Aorta (tissue), 5 donors: ENCODE results near the gene ARL6IP1. TPM values are rescaled to one million over a fixed set of nuclear protein-coding genes. Genes with fewer than 3 reads are reported as not detected.

Experiments
- ATAC-seq: fragments of 200-7000 bp; cut with Tn5 transposase; one replicate; pipeline ENCODE4 v1.9.1; 2022; ENCODE audit warnings: moderate library complexity; ENCODE audit not compliant: low FRiP score
- DNase-seq, 2 donors: peaks; one replicate each; pipeline ENCODE4 v3.0.0-alpha.2; 2020
- H3K27ac ChIP-seq, 2 donors: one replicate each; pipeline ENCODE4 v1.5.1; 2013; ENCODE audit warnings: low read length in 2 of 2, mild to moderate bottlenecking in 2 of 2, moderate library complexity in 2 of 2, control low read depth in 1 of 2, inconsistent platforms in 1 of 2, low read depth in 1 of 2
- H3K27me3 ChIP-seq, 2 donors: one replicate each; pipeline ENCODE4 v1.6.1; 2013; ENCODE audit warnings: control low read depth in 1 of 2, low read length in 1 of 2, mild to moderate bottlenecking in 1 of 2, moderate library complexity in 1 of 2; ENCODE audit not compliant: insufficient read depth in 2 of 2, control insufficient read depth in 1 of 2
- H3K36me3 ChIP-seq, 2 donors: one replicate each; pipeline ENCODE4 v1.6.1; 2013; ENCODE audit warnings: control low read depth in 1 of 2, low read length in 1 of 2, mild to moderate bottlenecking in 1 of 2; ENCODE audit not compliant: insufficient read depth in 2 of 2, control insufficient read depth in 1 of 2
- H3K4me1 ChIP-seq, 2 donors: one replicate each; pipeline ENCODE4 v1.6.1; 2013; ENCODE audit warnings: low read length in 2 of 2, control low read depth in 1 of 2, mild to moderate bottlenecking in 1 of 2, moderate library complexity in 1 of 2; ENCODE audit not compliant: insufficient read depth in 2 of 2, control insufficient read depth in 1 of 2
- H3K4me3 ChIP-seq, 2 donors: one replicate each; pipeline ENCODE4 v1.5.1; 2013; ENCODE audit warnings: low read length in 2 of 2, control low read depth in 1 of 2, mild to moderate bottlenecking in 1 of 2
- H3K9me3 ChIP-seq: one replicate; pipeline ENCODE4 v1.6.1; 2013; ENCODE audit warnings: mild to moderate bottlenecking, low read length; ENCODE audit not compliant: control insufficient read depth
- WGBS, 2 donors: extraction: QIAGEN DNeasy Blood & Tissue Kit; methylation state at CpG; one replicate each; pipeline ENCODE4 v1.1.7; 2013; 5-methylcytosine and 5-hydroxymethylcytosine counted together
- intact Hi-C, 2 donors: fragments of 100-400 bp; cut with DNase I; formaldehyde crosslinking; loops; one replicate each; pipeline versions ENCODE4 v1.14.2 to v1.15.0; 2022
- long read RNA-seq, 2 donors: library from polyadenylated mRNA; unstranded; transcript quantifications; one replicate each; pipeline ENCODE4 v2.0.0, GENCODE V29; 2020 to 2021
- polyA plus RNA-seq, 2 donors: library from polyadenylated mRNA; stranded (reverse); fragments of 200-250 nt; gene quantifications; one replicate each; pipeline ENCODE4 v1.2.3, GENCODE V29; 2013
- total RNA-seq, 2 donors: library from RNA; stranded (reverse); fragmentation: NEBNext Ultra II Directional; extraction: Animal tissue kit (Norgen Biotek cat#: 25700); gene quantifications; one replicate each; pipeline ENCODE4 v1.2.1, GENCODE V29; 2021
- donor health status: healthy with polysubstance abuse.
- donor health status: Bipolar disorder and iron deficiency.
- donor health status: DM: no; HTN: no; CAD: no.
- donor health status: DM: no; HTN: no; CAD: no.
- donor health status: DM: yes; HTN: yes; CAD: no.

The ARL6IP1 gene
- total RNA-seq (10 to 100 TPM; 58.6 to 69.4 TPM), polyA plus RNA-seq (10 to 100 TPM; 57.6 to 60.1 TPM)
- long read RNA-seq, donor 1, transcript ARL6IP1-201 (6 exons, 2,409 nt) = major isoform, 230 of 263 reads
- long read RNA-seq, donor 1, partial matches to known transcripts = 31 of 263 reads
- long read RNA-seq, donor 1, other reads (novel, unspliced or antisense) = 2 of 263 reads
- long read RNA-seq, donor 2, transcript ARL6IP1-201 (6 exons, 2,409 nt) = major isoform, 76 of 93 reads
- long read RNA-seq, donor 2, partial matches to known transcripts = 13 of 93 reads
- long read RNA-seq, donor 2, other reads (novel, unspliced or antisense) = 4 of 93 reads

DNA sequence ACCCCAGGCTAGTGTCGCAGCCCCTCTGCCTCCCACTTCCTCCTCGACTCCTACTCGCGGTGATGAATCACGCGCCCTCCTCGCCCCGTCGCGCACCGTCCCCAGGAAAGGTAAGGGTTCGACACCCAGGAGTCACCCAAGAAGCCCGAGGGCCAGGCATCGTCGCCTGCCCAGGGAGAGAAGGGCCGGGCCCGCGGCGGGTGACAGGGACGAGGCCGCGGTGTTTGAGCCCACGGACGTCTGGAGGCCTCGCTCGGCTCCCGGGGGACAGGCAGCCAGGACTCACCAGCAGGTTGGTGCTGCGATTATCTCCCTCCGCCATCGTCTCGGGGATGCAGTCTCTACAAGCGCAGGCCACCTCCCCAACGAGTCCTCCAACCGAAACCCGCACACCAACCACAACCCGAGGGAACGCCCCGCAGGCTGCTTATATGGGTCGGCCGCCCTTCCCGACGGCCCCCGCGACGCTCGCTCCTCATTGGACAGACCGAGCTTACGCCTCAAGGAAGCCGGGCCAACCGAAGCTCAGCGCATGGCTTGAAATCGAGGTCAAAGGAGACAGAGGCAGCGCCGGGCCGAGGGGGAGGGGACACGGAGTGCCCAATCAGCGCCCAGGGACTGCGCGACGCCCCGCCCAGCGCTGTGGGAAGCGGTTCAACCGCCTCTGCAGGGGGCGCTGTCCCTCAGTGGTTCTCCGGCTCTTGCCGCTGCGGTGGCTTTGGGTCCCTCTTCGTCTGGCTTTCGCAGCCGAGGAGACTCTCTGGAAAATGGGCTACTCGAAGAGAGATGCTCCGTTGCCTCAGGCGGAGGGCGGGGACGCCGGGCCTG, at the start of gene ARL6IP1:
ARL6IP1 (minus strand) TSS at position 405 of the 828 bp plus-strand sequence; CDS start at position 322, 83 bp downstream.
- no peaks in the 10 kb centered on the region for H3K9me3 ChIP-seq
- intact Hi-C loops = loop anchor here in 1 of 2 donors (5.0 to 10.0 kb wide), 2 partner anchors 53 to 266 kb away; partner anchors contain the start of gene COQ7
- ATAC-seq (peak; percentile 100), DNase-seq (peak; percentile 99 to 100)
- H3K4me3 ChIP-seq = peak within 1 kb of the TSS; percentile 70 to 85
- peaks cover 0 to 7% of the 10 kb centered on the region in 2 donors for H3K4me1 ChIP-seq
- peak within 1 kb of the TSS; percentile 39 to 76 for H3K27ac ChIP-seq
- WGBS, 2 donors = 0% methylated on average over 72 to 77 of the region's 77 CpGs
- no peaks in the 10 kb centered on the region for H3K27me3 ChIP-seq
- H3K36me3 ChIP-seq = no peaks in the 10 kb centered on the region

DNA sequence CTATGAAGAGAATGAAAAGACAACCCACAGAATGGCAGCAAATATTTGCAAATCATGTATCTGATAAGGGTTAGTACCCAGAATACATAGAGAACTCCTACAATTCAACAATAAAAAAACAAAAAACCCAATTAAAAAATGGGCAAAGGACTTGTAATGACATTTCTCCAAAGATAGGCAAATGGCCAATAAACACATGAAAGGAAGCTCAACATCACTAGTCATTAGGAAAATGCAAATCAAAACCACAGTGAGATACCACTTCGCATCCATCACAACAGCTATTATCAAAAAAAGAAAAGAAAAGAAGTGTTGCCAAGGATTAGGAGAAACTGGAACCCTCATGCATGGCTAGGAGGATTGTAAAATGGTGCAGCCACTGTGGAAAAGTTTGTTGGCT, 45.1 kb upstream of the ARL6IP1 start:
- Histone ChIP-seq H3K36me3 (peaks cover 2 to 8% of the 10 kb centered on the region in 2 donors), H3K4me3 (no peak overlapping the region), H3K4me1 (no peaks in the 10 kb centered on the region), H3K27me3 (no peaks in the 10 kb centered on the region), H3K9me3 (no peaks in the 10 kb centered on the region), H3K27ac (no peak overlapping the region)
- DNase-seq = no peak
- intact Hi-C loops = no loop called here
- no peak for ATAC-seq
- 94 to 95% methylated on average over 1 of the region's 1 CpG for WGBS, 2 donors

DNA sequence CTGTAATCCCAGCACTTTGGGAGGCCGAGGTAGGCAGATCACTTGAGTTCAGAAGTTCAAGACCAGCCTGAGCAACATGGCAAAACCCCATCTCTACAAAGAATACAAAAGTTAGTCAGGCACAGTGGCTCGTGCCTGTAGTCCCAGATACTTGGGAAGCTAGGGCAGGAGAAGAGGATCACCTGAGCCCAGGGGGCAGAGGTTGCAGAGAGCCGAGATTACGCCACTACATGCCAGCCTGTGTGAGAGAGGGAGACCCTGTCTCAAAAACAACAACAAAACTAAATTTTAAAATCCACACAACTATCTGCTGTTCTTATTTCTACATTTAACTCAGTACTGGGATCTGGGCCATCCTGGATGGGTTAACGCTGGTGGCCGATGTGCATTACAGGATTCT, 41.2 kb upstream of the ARL6IP1 start:
- no peak overlapping the region for H3K27ac ChIP-seq
- intact Hi-C loops = no loop called here
- H3K4me3 ChIP-seq = no peak overlapping the region
- H3K9me3 ChIP-seq = no peaks in the 10 kb centered on the region
- DNase-seq (no peak), ATAC-seq (no peak)
- H3K4me1 ChIP-seq = no peaks in the 10 kb centered on the region
- 93 to 96% methylated on average over 6 of the region's 6 CpGs for whole genome bisulfite sequencing, 2 donors
- H3K27me3 ChIP-seq = no peaks in the 10 kb centered on the region
- peaks cover 5 to 11% of the 10 kb centered on the region in 2 donors for H3K36me3 ChIP-seq

DNA sequence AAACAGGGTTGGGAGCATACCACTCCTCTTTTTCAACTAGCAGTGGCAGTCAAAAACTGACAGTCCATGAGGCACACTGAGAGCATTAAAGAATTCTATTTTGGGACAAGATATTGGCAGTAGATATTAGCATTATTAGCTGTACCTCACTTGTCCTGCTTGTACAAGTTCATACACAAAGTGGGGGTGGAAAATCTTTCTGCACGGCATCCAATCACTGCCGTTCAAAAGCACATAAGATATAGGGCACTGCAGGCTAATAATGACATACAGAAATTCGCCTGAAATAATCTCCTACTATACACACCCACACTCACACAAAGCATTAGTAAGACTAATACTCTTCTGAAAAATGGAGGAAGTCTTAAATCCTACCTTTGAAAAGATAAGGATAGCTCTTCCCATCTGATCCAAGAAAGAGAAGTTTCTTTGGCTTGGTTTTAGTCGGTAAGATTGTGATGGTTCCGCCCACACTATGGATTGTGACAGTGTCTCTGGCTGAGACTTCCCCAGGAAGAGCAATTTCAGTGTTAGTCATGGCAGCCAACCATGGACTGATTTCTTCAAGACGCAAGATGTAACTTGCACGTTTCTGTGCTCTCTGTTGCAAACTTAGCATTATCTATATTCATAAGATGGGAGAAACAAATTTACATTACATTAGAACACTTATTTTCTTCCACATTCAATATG, 40.6 kb upstream of the ARL6IP1 start:
- Histone ChIP-seq H3K9me3 (no peaks in the 10 kb centered on the region), H3K4me3 (no peak overlapping the region), H3K27ac (no peak overlapping the region), H3K4me1 (no peaks in the 10 kb centered on the region), H3K36me3 (peaks cover 8% of the 10 kb centered on the region in 2 donors), H3K27me3 (no peaks in the 10 kb centered on the region)
- WGBS, 2 donors = 89 to 91% methylated on average over 7 of the region's 7 CpGs
- no peak for ATAC-seq
- intact Hi-C loops = no loop called here
- no peak for DNase-seq

DNA sequence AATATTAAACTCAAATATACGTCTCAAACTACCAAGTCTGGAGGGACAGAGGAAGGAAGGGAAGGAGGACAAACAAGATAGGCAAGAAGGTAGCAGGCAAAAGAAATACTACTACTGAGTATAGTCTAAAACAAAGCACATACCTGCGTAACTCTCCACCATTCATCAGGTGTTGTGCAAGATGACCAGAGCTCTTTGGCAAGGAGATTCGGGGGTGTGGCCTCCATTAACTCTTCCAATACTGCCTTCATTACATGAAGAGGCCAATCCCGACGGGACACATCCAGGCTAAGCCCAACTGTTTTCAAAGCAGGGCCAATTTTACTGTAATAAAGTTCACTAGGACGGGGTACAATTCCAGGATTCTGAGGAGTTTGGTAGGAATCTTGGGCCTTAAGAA, 38.2 kb upstream of the ARL6IP1 start:
- Histone ChIP-seq H3K27me3 (no peaks in the 10 kb centered on the region), H3K9me3 (no peaks in the 10 kb centered on the region), H3K27ac (no peak overlapping the region), H3K4me1 (no peaks in the 10 kb centered on the region), H3K36me3 (peaks cover 11 to 13% of the 10 kb centered on the region in 2 donors), H3K4me3 (no peak overlapping the region)
- intact Hi-C loops = no loop called here
- WGBS, 2 donors = 75 to 81% methylated on average over 6 of the region's 6 CpGs
- DNase-seq (no peak), ATAC-seq (no peak)

DNA sequence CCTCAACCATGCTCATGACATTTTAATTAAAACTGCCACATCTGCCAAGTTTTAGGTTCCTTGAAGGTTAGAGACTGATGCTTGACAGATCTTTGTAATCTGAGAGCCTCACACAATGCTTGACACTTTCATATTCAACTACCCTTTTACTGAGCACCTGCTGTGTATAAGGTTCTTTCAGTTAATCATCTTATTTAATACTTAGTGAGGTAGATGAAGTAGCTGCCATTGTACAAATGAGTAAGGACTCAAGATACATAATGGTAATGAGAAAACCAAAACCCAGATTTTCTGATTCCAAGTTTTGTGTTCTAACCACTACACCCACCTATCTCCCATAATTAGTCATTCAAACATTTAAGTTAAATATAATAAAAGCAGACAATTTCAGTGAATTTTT, 35.4 kb upstream of the ARL6IP1 start:
- no peak for DNase-seq
- ATAC-seq = no peak
- H3K4me3 ChIP-seq = no peak overlapping the region

DNA sequence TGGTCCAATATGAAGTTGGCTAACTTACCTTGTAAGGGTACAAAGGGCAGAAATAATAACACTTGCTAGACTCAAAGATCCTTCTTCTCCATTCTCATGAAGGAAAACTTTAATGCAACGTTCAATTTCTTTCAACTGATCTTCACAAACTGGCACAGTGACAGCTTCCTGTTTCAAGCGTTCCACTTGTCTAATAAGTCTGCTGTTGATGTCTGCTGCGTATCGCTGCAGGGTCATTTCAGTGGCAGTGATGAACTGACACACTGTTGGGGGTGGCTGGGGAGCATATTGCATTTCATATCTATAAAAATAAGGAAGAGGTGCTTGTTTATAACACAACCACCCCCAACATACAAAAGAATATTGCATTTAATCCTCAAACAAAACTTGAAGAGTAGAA, 33.5 kb upstream of the ARL6IP1 start:
- DNase-seq (no peak), ATAC-seq (no peak)
- Histone ChIP-seq H3K36me3 (peaks cover 15 to 17% of the 10 kb centered on the region in 2 donors), H3K4me3 (no peak overlapping the region), H3K9me3 (no peaks in the 10 kb centered on the region), H3K4me1 (peaks cover 0 to 1% of the 10 kb centered on the region in 2 donors), H3K27me3 (no peaks in the 10 kb centered on the region), H3K27ac (no peak overlapping the region)
- WGBS, 2 donors = 68 to 73% methylated on average over 4 of the region's 4 CpGs
- intact Hi-C loops = no loop called here

More for the DNA sequence above, 35.4 kb upstream of the ARL6IP1 start:
- intact Hi-C loops = no loop called here
- Histone ChIP-seq H3K27me3 (no peaks in the 10 kb centered on the region), H3K27ac (no peak overlapping the region), H3K4me1 (peaks cover 0 to 1% of the 10 kb centered on the region in 2 donors), H3K36me3 (peaks cover 13 to 19% of the 10 kb centered on the region in 2 donors), H3K9me3 (no peaks in the 10 kb centered on the region)

DNA sequence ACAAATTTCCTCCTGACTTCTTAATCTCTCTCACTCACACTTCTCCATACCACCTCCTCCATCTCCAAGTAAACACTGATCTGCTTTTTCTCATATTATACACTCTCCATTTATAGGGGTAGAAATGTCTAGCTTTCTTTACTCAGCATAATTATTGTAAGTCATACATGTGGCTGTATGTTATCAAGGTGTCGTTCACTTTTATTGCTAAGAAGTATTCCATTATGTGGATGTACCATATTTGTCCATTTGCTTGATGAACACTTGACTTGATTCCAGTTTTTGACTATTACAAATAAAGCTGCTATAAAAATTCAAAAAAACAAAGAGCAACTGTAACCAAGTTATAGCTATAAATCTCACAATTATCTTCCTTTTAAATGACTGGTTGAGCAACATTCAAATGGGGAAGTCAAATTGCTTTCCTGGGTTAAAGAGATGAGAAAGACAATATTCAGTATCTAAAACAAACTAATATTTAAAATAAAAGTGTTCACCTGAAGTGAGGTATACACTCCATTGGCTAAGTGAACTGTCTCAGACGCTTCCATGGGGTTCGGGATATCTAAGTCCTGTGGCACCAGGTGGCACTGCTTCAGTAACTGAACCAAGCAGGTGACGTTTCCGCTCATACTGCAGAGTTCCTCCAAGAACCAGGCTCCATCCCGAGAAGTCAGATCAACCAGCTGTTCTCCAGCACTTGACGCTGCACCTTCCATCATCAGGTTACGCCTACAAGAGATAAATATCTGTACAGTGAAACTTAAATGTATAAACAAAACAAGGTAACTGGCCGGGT, 32.6 kb upstream of the ARL6IP1 start:
- DNase-seq = no peak
- 86 to 91% methylated on average over 9 of the region's 9 CpGs for WGBS, 2 donors
- H3K4me3 ChIP-seq = no peak overlapping the region
- ATAC-seq = no peak
- H3K27me3 ChIP-seq = no peaks in the 10 kb centered on the region
- peaks cover 0 to 1% of the 10 kb centered on the region in 2 donors for H3K4me1 ChIP-seq
- no peak overlapping the region for H3K27ac ChIP-seq
- no peaks in the 10 kb centered on the region for H3K9me3 ChIP-seq
- H3K36me3 ChIP-seq = peaks cover 12 to 19% of the 10 kb centered on the region in 2 donors
- intact Hi-C loops = no loop called here
